ENCODE measurements around the gene SENP6. TPM values are rescaled to one million over a fixed set of nuclear protein-coding genes. Genes with fewer than 3 reads are reported as not detected.

SENP6 gene
- total RNA-seq, 4 donors from 2014 or later: 154 to 255 (median 170) TPM

DNA sequence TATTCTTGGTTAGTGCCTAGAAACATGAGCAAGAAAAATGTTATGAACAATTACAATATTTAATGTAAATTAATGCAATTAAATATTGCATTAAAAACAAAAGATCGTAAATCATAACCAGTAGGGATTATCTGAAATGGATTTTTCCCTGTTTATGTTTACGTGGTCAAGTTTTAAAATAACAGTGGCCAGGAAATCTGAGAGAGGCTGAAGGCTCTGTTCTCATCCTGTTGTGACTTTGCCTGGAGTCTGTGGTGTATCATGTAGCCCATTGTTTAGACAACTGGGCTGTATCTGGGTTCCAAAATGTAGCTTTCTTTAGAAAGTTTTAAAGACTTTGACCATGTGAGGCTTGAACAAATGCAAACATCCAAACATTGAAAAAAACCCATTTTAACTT, 149.8 kb downstream of the SENP6 start:
- no peaks in the 10 kb centered on the region for H3K27me3 ChIP-seq
- DNase-seq: no peak
- H3K27ac ChIP-seq: no peak overlapping the region
- H3K36me3 ChIP-seq: no peaks in the 10 kb centered on the region
- H3K9me3 ChIP-seq: no peaks in the 10 kb centered on the region
- peaks cover 8 to 23% of the 10 kb centered on the region in 2 donors for H3K4me1 ChIP-seq
- H3K4me3 ChIP-seq (replicated peaks in 1 of 3): no peak overlapping the region
- intact Hi-C loops (cut with DNase I): no loop called here
- WGBS, 2 donors: 81 to 89% methylated on average over 2 of the region's 2 CpGs
- no peak for TF ChIP-seq POLR2A (IDR thresholded peaks at IDR 0.05)
- TF ChIP-seq, protein P1, sequence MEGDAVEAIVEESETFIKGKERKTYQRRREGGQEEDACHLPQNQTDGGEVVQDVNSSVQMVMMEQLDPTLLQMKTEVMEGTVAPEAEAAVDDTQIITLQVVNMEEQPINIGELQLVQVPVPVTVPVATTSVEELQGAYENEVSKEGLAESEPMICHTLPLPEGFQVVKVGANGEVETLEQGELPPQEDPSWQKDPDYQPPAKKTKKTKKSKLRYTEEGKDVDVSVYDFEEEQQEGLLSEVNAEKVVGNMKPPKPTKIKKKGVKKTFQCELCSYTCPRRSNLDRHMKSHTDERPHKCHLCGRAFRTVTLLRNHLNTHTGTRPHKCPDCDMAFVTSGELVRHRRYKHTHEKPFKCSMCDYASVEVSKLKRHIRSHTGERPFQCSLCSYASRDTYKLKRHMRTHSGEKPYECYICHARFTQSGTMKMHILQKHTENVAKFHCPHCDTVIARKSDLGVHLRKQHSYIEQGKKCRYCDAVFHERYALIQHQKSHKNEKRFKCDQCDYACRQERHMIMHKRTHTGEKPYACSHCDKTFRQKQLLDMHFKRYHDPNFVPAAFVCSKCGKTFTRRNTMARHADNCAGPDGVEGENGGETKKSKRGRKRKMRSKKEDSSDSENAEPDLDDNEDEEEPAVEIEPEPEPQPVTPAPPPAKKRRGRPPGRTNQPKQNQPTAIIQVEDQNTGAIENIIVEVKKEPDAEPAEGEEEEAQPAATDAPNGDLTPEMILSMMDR (IDR thresholded peaks at IDR 0.05): no peak

DNA sequence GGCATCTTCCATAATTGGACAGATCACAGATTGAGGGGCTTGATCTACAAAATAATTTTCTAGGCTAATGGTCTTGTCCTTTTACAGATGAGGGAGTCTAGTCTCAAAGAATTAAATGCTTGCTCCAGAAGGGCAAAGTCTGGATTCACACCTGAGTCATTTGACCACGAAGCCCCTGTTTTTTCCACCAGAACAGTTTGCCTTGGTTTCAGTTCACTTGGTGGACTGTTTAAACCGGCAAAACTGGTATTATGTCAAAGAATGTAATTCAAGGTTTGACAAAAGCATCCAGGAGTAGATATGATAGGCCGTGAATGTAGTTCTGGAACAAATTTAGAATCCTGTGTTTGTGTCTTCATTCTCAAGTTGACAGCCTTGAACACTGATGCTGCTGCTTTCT, 150.7 kb downstream of the SENP6 start:
- DNase-seq: no peak
- no peak overlapping the region for H3K4me3 ChIP-seq (replicated peaks in 1 of 3)
- H3K36me3 ChIP-seq: no peaks in the 10 kb centered on the region
- H3K4me1 ChIP-seq: peaks cover 8 to 23% of the 10 kb centered on the region in 2 donors
- TF ChIP-seq, protein P1 (IDR thresholded peaks at IDR 0.05): no peak
- TF ChIP-seq POLR2A (IDR thresholded peaks at IDR 0.05): no peak
- WGBS, 2 donors: 43 to 52% methylated on average over 3 of the region's 3 CpGs
- H3K27me3 ChIP-seq: no peaks in the 10 kb centered on the region
- intact Hi-C loops (cut with DNase I): no loop called here
- peak overlapping the region in 2 of 3 donors; percentile 8 to 24 for H3K27ac ChIP-seq
- H3K9me3 ChIP-seq: no peaks in the 10 kb centered on the region

DNA sequence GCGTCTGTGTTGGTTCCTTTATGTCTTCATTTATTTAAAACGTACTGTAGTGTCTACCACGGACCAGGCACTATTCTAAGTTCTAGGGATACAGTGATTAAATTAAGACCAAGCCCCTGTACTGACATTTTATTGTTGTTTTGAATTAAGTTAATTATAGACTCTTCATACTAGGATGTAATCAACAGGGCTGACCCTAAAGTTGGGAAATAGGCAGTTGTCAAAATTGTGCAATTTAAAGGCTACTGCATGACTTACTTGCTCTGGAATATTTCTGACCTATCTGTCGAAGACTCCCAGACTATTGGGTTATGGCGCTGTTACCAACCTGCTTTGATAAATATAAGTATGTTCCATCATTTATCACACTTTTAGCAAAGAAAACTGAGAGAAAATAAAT, 154.0 kb downstream of the SENP6 start:
- DNase-seq: no peak
- 92 to 93% methylated on average over 5 of the region's 5 CpGs for WGBS, 2 donors
- H3K36me3 ChIP-seq: no peaks in the 10 kb centered on the region
- intact Hi-C loops (cut with DNase I): no loop called here
- peaks cover 11 to 33% of the 10 kb centered on the region in 2 donors for H3K4me1 ChIP-seq
- no peak overlapping the region for H3K27ac ChIP-seq
- no peaks in the 10 kb centered on the region for H3K27me3 ChIP-seq
- H3K4me3 ChIP-seq (replicated peaks in 1 of 3): no peak overlapping the region
- no peaks in the 10 kb centered on the region for H3K9me3 ChIP-seq
- TF ChIP-seq, protein P1 (IDR thresholded peaks at IDR 0.05): no peak
- no peak for TF ChIP-seq POLR2A (IDR thresholded peaks at IDR 0.05)

DNA sequence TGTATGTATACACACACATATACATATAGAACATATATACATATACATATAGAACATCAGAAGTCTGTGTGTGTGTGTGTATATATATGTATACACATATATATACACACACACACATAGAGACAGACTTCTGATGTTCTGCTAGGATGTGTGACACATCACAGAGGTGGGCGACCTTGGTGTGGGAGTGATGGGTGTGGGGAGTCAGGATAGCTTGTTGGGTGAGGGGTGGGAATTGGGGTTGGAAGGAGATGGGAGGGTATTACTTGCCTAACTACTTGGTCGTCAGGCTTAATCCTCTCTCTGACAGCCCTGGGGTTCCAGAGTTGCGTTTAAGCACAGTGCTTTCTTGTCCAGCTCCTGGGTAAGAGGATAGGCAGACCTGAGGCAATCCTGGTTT, 155.6 kb downstream of the SENP6 start:
- Histone ChIP-seq H3K4me3 (replicated peaks in 1 of 3) (no peak overlapping the region), H3K9me3 (no peaks in the 10 kb centered on the region), H3K27me3 (no peaks in the 10 kb centered on the region), H3K4me1 (peaks cover 11 to 27% of the 10 kb centered on the region in 2 donors), H3K36me3 (no peaks in the 10 kb centered on the region), H3K27ac (no peak overlapping the region)
- intact Hi-C loops (cut with DNase I): no loop called here
- DNase-seq: no peak
- TF ChIP-seq, protein P1 (IDR thresholded peaks at IDR 0.05): no peak
- no peak for TF ChIP-seq POLR2A (IDR thresholded peaks at IDR 0.05)
- WGBS, 2 donors: 93 to 97% methylated on average over 3 of the region's 3 CpGs

DNA sequence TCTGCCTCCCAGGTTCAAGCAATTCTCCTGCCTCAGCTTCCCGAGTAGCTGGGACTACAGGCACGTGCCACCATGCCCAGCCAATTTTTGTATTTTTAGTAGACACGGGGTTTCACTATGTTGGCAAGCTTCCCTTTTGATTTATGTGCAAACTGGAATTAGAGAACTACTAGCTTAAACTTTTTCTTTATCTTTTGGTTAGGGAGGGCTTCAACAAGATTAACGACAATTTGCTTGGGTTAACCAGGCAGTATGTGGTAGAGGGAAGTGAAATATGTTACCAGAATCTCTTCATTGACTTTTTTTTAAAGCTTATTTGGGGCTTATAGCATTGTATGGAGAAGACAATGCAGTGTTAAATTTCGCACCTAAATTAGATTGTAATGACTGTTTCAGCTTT, 156.4 kb downstream of the SENP6 start:
- no peaks in the 10 kb centered on the region for H3K36me3 ChIP-seq
- H3K27me3 ChIP-seq: no peaks in the 10 kb centered on the region
- intact Hi-C loops (cut with DNase I): no loop called here
- no peak for DNase-seq
- 63 to 73% methylated on average over 5 of the region's 5 CpGs for WGBS, 2 donors
- no peak overlapping the region for H3K4me3 ChIP-seq (replicated peaks in 1 of 3)
- H3K27ac ChIP-seq: no peak overlapping the region
- no peaks in the 10 kb centered on the region for H3K9me3 ChIP-seq
- TF ChIP-seq POLR2A (IDR thresholded peaks at IDR 0.05): no peak
- TF ChIP-seq, protein P1 (IDR thresholded peaks at IDR 0.05): no peak
- peaks cover 11 to 19% of the 10 kb centered on the region in 2 donors for H3K4me1 ChIP-seq
